Measurements from ENCODE around the gene USP20.
"Not testable (repeated sequence)": the region's sequence is repeated elsewhere in the genome, so short reads cannot be mapped to it uniquely, and the experiment has no call there.

The USP20 gene

DNA sequence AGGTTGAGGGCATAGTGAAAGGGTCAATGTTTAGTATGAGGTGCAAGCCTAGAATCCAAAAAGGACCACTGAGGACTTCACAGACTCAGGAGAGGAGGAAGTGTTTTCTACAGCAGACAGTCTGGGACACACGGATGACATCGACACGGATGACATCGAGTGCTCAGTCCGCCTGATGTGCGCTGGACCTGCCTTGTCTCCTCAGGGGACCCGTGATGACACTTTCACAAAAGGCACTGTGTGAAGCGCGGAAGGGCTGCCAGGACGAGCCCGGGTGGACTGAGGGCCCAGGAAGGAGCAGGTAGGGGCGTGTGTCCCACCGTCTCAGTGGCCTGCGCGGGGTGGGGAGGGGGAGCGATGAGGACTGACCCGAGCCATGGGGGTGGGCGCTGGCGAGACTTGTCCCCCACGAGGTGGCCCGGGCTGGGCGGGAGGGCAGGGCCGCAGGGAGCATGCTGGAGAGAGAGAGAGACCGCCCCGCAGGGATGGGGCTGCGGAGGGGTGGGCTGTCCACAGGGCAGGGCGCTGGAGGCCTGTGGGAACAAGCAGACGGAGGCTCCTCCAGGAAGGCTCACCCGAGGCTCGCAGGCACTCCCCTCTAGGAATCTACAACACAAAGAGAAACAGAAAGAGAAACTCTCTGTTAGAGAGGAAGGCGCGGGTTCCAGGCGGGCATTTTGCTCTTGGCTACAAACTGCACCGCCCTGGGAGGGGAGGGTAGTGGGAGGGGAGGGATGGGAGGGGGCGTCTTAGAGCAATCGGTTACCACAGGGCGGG is 54.9 kb downstream of the USP20 start:
- DNase-seq (ENCODE audit: low read depth, low spot score): peak; percentile 61

DNA sequence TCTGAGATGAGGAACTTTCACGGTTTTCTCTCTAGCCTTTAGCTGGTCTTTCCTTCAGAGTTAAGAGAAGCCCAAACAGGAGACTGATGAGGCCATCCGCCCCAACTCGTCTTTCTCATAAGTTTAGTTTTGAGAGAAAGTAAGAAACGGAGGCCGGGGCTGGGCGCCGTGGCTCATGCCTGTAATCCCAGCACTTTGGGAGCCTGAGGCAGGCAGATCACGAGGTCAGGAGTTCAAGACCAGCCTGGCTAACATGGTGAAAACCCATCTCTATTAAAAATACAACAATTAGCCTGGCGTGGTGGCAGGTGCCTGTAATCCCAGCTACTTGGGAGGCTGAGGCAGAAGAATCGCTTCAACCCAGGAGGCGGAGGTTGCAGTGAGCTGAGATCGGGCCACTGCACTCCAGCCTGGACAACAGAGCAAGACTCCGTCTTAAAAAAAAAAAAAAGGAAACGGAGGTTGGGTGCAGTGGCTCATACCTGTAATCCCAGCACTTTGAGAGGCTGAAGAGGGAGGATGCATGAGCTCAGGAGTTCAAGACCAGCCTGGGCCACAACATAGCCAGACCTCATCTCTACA is 55.6 kb downstream of the USP20 start:
- DNase-seq (ENCODE audit: low read depth, low spot score): not testable (repeated sequence)

DNA sequence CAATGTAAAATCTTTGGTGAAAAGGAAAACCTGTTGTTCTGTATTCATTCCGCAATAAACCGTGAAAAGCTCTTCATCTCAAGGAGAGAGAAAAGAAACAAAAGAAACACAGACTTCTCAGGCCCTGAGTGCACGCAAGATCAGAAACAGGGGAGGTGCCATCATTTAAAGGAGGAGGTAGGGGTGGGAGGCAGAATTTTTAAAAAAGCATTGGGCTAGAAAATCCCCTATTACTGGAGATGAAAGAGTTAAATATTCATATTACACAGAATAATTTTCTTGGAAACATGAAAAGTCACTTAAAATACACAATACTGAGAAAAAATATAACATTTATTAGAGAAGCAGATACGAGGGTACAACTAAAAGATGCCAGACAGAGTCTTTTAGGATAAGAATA is 56.3 kb downstream of the USP20 start:
- DNase-seq (ENCODE audit: low read depth, low spot score): no peak

DNA sequence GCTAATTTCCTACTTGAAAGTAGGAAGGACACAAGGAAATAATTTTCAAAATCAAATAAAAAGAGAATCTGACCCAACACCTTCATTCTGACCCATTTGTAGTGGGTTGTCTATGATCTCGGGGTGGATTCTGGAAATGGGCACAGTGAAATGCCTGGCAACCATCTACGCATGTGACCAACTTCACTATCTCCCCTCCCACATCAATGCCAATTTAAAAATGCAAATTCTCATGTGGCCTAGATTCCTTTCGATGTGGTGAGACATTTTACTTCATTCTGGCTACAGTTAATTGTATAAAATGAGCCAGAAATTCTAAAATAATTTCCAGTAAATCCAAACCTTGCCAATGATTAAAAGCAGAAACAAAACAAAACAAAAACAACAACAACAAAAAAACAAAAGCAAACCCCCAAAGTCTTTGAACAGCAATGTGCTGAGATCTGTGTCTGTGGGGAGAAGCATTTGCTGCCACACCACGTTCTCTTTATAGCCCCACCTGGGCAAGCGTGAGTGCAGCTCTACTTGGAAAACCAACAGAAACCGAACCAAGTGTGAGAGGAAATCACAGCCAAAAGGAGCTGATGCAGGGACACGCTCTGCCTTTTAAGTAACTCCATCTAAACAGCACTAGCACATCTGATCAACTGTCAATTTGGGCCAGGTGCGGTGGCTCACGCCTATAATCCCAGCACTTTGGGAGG is 59.0 kb downstream of the USP20 start:
- no peak for DNase-seq (ENCODE audit: low read depth, low spot score)

DNA sequence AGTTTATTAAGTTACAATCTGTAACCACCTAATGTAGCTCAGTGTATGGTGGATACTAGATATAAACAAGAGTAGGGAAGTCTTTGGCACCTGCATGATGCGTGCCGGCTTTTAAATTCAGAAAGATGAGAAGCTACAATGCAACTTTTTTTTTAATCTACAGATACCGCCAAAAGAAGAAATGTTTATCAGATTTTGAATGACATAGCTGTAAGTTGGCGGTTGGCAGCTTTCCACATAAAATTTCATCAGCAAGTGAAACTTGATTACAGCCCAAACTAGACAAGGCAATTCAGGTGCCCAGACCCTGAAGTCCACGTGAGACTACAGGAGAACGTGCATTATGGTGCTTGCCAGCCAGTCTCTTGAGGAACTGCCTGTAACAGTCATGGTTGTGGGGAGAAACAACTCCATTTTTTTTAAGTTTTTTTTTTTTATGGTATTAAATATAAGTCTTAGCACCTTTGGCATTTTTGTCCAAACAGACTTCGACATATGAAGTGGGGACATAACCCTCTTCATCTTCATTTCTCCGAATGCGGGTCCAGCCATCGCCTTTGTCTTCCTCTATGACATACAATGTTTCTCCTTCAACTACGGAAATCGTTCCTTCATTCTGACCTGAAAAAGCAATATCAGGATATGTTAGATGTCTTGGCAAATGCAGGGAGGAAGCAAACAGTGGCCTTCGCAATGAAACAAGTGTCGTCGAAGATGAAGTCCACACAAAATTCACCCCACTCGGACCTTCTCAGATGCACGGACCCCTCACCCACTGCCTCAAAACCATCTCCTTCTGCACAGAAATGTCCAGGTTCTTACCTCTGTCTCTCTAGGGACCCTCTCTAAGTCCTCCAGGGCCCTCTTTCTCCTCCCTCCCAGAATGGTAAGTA is 60.4 kb downstream of the USP20 start:
- DNase-seq (ENCODE audit: low read depth, low spot score): no peak

DNA sequence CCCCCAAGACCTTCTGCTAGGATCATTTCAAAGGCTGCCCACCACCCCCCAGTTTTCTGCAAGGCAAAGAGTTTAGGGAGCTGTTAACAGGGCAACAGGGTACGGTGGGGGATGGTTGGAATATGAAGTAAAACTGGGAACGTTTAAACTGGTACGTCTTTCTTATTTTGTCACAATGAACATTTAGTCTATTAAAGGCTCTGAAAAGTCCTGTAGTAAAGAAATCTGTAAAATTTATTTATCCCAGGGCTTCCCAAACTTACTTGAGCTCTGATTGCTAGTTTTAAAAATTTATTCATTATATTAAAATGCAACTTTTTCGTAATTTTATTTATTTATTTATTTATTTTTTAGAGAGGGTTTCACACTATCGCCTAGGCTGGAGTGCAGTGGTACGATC is 62.0 kb downstream of the USP20 start:
- no peak for DNase-seq (ENCODE audit: low read depth, low spot score)

DNA sequence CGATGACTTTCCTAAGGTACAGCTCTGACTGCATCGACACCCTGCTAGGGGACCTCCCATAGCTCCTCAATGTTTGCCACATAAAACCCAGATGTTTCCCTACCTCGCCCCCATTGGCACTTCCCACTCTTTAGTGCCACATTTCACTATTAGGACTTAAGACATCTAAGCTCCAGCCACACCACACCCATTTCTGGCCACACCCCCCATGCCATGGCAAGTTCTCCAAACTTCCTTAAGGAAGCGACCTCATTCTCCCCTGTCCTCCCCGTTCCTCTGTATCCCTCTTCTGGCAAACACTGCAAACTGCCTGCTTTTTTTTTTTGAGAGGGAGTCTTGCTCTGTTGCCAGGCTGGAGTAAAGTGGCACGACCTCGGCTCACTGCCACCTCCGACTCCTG is 62.9 kb downstream of the USP20 start:
- no peak for DNase-seq (ENCODE audit: low read depth, low spot score)

DNA sequence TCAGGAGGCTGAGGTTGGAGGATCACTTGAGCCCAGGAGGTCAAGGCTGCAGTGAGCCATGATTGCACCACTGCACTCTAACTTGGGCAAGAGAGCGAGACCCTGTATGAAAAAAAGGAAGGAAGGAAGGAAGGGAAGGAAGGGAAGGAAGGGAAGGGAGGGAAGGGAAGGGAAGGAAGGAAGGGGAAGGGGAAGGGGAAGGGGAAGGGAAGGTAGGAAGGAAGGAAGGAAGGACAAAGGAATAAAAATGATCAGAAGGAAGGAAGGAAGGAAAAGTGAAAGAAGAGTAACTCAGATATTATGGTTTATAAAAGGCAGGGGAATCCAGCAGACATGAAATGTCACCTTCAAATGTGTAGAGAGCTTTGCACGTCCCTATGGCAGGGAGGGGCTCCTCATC is 64.4 kb downstream of the USP20 start:
- DNase-seq (ENCODE audit: low read depth, low spot score): no peak

DNA sequence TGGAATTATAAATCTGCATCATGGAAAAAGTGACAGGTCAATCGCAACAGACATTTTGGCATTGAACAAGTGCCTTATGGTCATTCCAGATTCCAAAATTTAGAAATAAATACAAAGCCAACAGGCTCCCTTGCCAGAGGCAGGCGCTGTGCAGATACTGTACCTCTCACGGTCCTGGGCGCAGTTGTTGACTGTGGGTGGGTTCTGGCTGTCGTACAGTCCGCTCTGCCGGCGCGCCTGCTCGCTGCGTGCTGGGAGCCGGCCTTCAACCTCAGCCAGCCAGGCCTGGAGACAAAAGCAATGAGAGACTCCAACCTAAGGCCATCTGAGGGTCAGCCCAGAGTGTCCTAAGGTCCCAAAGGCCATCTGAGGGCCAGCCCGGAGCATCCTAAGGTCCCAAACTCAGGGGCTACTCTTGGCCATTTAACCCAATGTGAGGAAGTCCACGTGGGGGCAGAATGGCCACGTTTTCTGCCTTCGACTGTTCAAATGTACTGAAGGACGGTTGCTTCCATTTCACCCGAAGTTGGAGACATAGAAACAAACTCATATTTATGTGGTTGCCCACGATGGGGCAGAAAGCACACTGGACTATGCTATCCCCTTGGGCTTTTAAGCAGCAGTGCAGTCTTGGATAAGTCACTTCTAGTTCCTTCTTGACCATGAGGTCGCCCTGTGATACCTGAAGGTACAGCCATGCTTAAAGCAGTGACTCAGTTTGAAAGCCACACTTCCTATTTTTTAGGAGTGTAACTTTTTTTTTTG is 65.2 kb downstream of the USP20 start:
- no peak for DNase-seq (ENCODE audit: low read depth, low spot score)

DNA sequence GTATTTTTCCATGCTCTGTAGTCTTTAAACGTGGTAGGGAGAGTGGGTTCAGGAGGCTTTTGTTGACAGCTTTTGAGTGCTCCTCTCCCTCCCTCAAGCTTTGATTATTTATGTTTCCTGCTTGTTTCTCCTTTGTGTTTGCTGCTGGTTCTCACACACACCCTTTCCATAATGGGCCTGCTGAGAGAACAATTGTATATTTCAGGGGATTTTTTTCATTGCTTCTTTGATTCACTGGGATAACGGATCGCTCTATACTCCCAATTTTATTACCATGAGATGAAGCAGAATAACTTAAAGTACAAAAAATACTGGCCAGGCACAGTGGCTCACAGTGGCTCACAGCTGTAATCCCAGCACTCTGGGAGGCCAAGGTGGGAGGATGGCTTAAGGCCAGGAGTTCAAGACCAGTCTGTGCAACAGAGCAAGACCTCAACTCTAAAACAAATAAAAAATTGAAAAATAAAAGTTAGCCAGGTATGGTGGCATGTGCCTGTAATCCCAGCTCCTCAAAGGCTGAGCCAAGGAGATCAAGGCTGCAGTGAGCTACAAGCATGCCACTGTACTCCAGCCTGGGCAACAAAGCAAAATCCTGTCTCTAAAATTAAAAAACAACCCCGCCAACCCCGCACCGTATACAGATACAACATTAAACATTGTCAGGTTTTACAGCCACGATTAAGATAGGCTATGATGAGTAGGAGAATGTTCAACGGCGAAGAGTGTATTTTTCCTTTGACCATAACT is 66.9 kb downstream of the USP20 start:
- DNase-seq (ENCODE audit: low read depth, low spot score): no peak

DNA sequence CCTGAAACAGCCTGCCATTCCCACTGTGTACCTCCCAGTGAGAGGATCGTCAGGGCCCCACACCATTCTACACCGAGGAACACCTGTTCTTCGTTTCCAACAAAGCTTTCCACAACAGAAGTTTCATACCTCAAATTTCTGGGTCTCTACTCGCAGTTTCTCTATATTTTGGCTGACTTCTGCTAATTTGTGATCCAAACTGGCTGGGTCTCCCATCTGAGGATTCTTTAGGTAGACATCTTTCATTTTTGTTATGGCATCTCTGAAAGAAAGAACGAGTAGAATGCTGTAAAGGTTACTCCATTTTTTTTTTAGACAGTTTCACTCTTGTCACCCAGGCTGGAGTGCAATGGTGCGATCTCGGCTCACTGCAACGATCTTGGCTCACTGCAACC is 67.5 kb downstream of the USP20 start:
- DNase-seq (ENCODE audit: low read depth, low spot score): no peak

DNA sequence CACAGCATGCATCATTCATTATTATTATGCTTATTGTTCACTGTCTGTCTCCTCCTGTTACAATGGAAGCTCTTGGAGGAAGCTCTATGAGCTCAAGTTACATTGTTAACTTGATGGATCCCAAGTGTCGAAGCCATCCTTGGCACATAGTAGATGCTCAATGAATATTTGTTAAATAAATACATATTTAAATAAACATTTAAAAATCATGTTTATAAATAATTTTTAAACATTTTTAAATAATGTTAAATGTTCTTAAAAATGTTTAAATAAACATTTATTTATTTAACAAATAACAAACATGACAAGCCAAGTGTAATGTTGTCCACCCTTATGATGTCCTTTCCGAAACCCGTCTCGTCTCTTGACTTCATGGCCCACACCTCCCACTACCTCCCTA is 69.5 kb downstream of the USP20 start:
- DNase-seq (ENCODE audit: low read depth, low spot score): no peak

DNA sequence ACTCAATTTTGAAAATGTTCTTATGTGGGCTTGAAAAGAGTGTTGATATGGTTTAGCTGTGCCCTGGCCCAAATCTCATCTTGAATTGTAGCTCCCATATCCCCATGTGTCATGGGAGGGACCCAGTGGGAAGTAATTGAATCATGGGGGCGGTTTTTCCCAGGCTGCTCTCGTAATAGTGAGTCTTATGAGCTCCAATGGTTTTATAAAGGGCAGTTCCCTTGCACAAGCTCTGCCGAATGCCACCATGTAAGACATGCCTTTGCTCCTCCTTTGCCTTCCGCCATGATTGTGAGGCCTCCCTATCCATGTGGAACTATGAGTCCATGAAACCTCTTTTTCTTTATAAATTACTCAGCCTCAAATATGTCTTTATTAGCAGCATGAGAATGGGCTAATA is 71.0 kb downstream of the USP20 start:
- DNase-seq (ENCODE audit: low read depth, low spot score): no peak

DNA sequence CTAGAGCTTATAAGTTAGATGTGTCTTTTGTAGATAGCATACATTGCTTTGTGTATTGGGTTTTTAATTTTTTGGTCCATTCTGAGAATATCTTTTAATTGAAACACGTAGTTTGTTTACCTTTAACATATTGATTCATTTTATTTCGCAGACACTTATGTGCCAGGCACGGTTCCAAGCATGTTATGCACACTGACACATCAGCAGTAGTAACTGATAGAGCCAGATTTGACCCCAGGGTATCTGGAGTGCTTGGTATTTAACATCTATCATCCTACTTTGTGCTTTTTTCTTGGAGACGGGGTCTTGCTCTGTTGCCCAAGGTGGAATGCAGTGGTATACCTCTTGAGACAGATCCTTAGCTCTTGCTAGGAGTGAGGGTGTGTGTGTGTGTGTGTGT is 71.9 kb downstream of the USP20 start:
- DNase-seq (ENCODE audit: low read depth, low spot score): no peak

DNA sequence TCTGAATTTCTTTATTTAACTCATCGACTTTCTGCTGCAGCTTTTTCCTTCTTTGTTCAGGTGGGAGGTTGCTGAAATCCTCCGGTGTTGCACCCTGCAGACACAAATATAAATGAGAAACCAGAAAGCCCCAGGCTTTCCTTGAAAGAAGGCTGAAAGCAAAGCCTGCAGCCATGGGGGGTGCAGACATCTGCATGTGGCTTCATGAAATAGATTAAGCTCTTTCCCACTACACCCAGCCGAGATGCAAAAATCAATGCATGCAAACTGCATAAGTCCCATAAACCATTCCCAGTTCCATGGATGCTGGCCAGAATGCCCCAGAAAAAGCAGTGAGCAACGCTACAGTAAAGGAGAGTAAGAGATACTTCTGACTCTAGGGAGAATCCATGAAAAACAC is 73.6 kb downstream of the USP20 start:
- DNase-seq (ENCODE audit: low read depth, low spot score): no peak

DNA sequence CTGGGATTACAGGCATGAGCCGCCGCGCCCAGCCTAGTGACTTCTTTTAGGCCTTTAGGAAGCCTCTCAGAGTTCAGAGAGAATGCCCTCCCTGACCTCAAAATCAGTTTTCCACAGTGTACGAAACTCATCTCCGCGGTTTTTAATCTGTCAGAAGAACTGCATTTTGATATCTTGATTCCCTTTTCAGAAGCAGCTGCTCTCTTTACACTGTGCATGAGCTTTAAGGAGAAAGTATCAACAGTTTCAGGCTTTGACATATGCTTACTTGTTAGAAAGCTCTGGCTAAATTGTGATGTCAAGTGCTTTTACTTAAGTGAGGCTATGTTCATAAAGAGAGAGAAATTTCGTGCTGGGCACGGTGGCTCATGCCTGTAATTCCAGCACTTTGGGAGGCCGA is 74.6 kb downstream of the USP20 start:
- no peak for DNase-seq (ENCODE audit: low read depth, low spot score)

DNA sequence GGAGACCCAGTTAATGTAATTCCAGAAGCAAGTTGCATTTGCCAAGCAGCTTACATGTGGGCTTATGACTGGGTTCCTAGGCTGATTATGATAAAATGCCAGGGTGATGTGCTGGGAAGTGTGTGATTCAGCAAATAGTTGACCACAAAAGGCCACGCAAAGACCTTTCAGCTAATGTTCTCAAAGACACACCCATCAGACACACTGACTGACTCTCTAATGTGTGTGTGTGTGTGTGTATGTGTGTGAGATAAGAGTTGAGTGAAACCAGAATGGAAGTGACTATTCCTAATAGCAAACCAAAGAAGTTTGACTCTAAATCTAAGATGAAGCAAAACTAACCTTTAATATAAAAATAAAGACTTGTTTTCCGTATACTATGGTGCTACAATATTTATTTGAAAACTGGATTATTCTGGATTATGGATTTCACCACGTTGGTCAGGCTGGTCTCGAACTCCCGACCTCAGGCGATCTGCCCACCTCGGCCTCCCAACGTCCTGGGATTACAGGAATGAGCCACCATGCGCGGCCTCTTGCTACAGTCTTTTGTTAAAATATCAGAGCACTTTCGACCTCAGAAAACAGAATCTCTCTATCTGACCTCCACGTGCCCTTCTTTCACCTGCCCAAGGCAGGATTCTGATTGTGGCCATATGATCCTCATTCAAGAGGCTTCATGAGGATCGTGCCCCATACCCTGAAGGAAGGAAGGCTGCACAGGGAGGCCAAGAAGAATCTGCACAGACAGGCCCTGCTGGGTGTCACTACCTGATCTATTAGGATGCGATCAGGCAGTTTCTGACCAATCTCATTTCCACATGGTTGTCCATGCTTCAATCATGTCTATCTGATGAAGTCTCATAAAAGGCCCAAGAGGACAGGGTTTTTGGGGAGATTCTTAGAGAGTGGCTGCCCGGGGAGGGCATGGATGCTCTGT is 75.6 kb downstream of the USP20 start:
- DNase-seq (ENCODE audit: low read depth, low spot score): no peak

DNA sequence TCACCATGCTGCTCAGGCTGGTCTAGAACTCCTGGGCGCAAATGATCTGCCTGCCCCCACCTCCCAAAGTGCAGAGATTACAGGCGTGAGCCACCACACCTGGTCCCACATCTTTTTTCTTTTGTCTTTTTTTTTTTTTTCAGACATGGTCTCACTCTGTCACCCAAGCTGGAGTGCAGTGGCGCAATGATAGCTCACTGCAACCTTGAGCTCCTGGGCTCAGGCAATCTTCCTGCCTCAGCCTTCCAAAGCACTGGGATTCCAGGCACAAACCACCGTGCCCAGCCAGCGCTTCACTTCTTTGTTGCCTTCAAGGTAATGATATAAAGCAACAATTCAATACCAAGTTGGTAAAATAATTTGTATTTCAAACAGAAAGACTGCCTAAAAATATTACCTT is 78.8 kb downstream of the USP20 start:
- DNase-seq (ENCODE audit: low read depth, low spot score): no peak

DNA sequence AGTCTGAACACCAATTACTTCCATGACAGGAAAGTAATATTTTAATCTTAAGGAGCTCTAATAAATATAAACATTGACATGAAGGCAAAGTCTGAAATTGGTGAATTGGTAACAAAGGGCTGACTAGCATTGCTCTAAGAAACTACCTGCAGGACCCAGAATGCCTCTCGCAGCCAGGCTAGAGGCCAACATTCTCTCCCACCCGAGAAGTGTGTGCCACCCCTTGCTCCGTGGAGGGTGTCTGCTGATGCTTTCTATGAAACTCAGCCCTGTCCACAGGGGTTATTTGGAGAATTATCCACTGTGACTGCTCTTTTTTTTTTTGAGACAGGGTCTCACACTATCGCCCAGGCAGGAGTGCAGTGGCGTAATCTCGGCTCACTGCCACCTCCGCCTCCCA is 81.4 kb downstream of the USP20 start:
- DNase-seq (ENCODE audit: low read depth, low spot score): no peak

All from iPS DF 19.7 (cell line).